GM19193 (cell line): ENCODE results near the gene PDGFD.

Experiments
- POLR2A ChIP-seq: IDR thresholded peaks from 4 replicates; pipeline ENCODE4 v1.6.1; 2011; ENCODE audit not compliant: insufficient read depth, insufficient read length; ENCODE audit errors: extremely low read depth

Gene PDGFD

GRCh38 chr11:104060004-104060794 is 103.7 kb downstream of the PDGFD start:
- TF ChIP-seq POLR2A: no peak

GRCh38 chr11:104058680-104059079 is 105.3 kb downstream of the PDGFD start:
- TF ChIP-seq POLR2A: no peak

- no peak for TF ChIP-seq POLR2A
Observed at GRCh38 chr11:104057908-104058307, 106.0 kb downstream of the PDGFD start.

- TF ChIP-seq POLR2A: no peak
Observed at GRCh38 chr11:104055596-104055995, 108.4 kb downstream of the PDGFD start.

- no peak for TF ChIP-seq POLR2A
Observed at GRCh38 chr11:104054911-104055529, 108.9 kb downstream of the PDGFD start.

- no peak for TF ChIP-seq POLR2A
Observed at GRCh38 chr11:104053743-104054478, 110.0 kb downstream of the PDGFD start.

- no peak for TF ChIP-seq POLR2A
Observed at GRCh38 chr11:104051778-104052177, 112.2 kb downstream of the PDGFD start.

- no peak for TF ChIP-seq POLR2A
Observed at GRCh38 chr11:104049116-104049515, 114.8 kb downstream of the PDGFD start.

- TF ChIP-seq POLR2A: no peak
Observed at GRCh38 chr11:104046331-104046730, 117.6 kb downstream of the PDGFD start.

GRCh38 chr11:104043678-104044239 is 120.2 kb downstream of the PDGFD start:
- TF ChIP-seq POLR2A: no peak

- no peak for TF ChIP-seq POLR2A
Observed at GRCh38 chr11:104043142-104043541, 120.8 kb downstream of the PDGFD start.

GRCh38 chr11:104041792-104042191 is 122.2 kb downstream of the PDGFD start:
- no peak for TF ChIP-seq POLR2A

- TF ChIP-seq POLR2A: no peak
Observed at GRCh38 chr11:104036995-104037394, 127.0 kb downstream of the PDGFD start.

- TF ChIP-seq POLR2A: no peak
Observed at GRCh38 chr11:104036588-104036987, 127.4 kb downstream of the PDGFD start, which contains the start of gene DDI1. DDI1 (plus strand) TSS chr11:104036640; CDS start chr11:104036823, 183 bp downstream.

GRCh38 chr11:104033561-104033960 is 130.4 kb downstream of the PDGFD start:
- no peak for TF ChIP-seq POLR2A

GRCh38 chr11:104033134-104033533 is 130.8 kb downstream of the PDGFD start:
- TF ChIP-seq POLR2A: no peak
